WTC11 (cell line): ENCODE measurements around the gene BICC1.

Experiments used
- CREM ChIP-seq: sonication (generic); formaldehyde crosslinking; IDR thresholded peaks from 2 replicates; pipeline ENCODE4 v1.8.1; 2022; ENCODE audit warnings: mild to moderate bottlenecking, missing genetic modification reagents, moderate library complexity
- ELF4 ChIP-seq: sonication (generic); formaldehyde crosslinking; IDR thresholded peaks from 2 replicates; pipeline ENCODE4 v1.8.1; 2022; ENCODE audit warnings: low read depth, mild to moderate bottlenecking, moderate library complexity, missing genetic modification reagents
- SP1 ChIP-seq: sonication (generic); formaldehyde crosslinking; conservative IDR thresholded peaks from 2 replicates; pipeline ENCODE4 v1.8.1; 2022; ENCODE audit warnings: missing genetic modification reagents
- TEAD4 ChIP-seq: sonication (generic); formaldehyde crosslinking; IDR thresholded peaks from 2 replicates; pipeline ENCODE4 v1.8.0; 2022; ENCODE audit warnings: mild to moderate bottlenecking, missing genetic modification reagents
- USF2 ChIP-seq: sonication (generic); formaldehyde crosslinking; IDR thresholded peaks from 2 replicates; pipeline ENCODE4 v1.8.1; 2023; ENCODE audit warnings: mild to moderate bottlenecking, missing genetic modification reagents, moderate library complexity
- ZNF138 ChIP-seq: sonication (generic); formaldehyde crosslinking; conservative IDR thresholded peaks from 2 replicates; pipeline ENCODE4 v1.8.1; 2022; ENCODE audit warnings: mild to moderate bottlenecking, moderate library complexity, missing genetic modification reagents
- ZNF219 ChIP-seq: sonication (generic); formaldehyde crosslinking; IDR thresholded peaks from 2 replicates; pipeline ENCODE4 v1.8.0; 2023; ENCODE audit warnings: missing genetic modification reagents, mild to moderate bottlenecking, borderline replicate concordance
- TF ChIP-seq, protein P1 (sequence below): fragments of 200-600 bp; IDR thresholded peaks from 2 replicates; pipeline ENCODE4 v1.8.0; 2022; ENCODE audit warnings: antibody characterized with exemption
- TF ChIP-seq, protein P2 (sequence below): sonication (generic); formaldehyde crosslinking; conservative IDR thresholded peaks from 2 replicates; pipeline ENCODE4 v1.8.1; 2023; ENCODE audit warnings: mild to moderate bottlenecking, low read depth, missing genetic modification reagents, moderate library complexity
- TF ChIP-seq, protein P3 (sequence below): sonication (generic); formaldehyde crosslinking; IDR thresholded peaks from 2 replicates; pipeline ENCODE4 v1.8.0; 2022; ENCODE audit warnings: mild to moderate bottlenecking, missing genetic modification reagents
- TF ChIP-seq, protein P4 (sequence below): sonication (generic); formaldehyde crosslinking; IDR thresholded peaks from 2 replicates; pipeline ENCODE4 v1.8.0; 2023; ENCODE audit warnings: mild to moderate bottlenecking, missing genetic modification reagents
- TF ChIP-seq, protein P5 (sequence below): sonication (generic); formaldehyde crosslinking; IDR thresholded peaks from 2 replicates; pipeline ENCODE4 v1.8.1; 2022; ENCODE audit warnings: low read depth, mild to moderate bottlenecking, moderate library complexity, missing genetic modification reagents, borderline replicate concordance
- TF ChIP-seq, protein P6 (sequence below): sonication (generic); formaldehyde crosslinking; IDR thresholded peaks from 2 replicates; pipeline ENCODE4 v1.8.0; 2022; ENCODE audit warnings: mild to moderate bottlenecking, missing genetic modification reagents

DNA sequence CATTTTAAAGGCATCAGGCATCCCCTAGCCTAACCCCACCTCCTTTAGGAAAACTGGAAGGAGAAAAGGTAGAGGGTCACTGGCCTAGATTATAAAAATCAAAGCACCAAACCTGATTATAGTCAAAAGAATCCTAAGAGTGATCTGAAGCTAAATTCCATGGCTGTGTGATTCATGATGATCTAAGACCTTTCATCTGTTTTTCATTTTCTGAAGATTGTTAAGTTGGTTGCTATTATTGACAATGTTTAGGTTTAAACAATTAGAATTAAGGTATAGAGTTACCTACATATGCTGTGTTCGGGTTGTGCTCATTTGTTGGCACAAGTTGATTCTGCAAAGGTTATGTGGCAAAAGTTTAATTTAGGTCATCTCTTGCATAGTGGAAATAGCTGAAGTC, 148.7 kb downstream of the BICC1 start:
- TF ChIP-seq ELF4 (CRISPR knock-in tag) = no peak
- TF ChIP-seq, protein P1, sequence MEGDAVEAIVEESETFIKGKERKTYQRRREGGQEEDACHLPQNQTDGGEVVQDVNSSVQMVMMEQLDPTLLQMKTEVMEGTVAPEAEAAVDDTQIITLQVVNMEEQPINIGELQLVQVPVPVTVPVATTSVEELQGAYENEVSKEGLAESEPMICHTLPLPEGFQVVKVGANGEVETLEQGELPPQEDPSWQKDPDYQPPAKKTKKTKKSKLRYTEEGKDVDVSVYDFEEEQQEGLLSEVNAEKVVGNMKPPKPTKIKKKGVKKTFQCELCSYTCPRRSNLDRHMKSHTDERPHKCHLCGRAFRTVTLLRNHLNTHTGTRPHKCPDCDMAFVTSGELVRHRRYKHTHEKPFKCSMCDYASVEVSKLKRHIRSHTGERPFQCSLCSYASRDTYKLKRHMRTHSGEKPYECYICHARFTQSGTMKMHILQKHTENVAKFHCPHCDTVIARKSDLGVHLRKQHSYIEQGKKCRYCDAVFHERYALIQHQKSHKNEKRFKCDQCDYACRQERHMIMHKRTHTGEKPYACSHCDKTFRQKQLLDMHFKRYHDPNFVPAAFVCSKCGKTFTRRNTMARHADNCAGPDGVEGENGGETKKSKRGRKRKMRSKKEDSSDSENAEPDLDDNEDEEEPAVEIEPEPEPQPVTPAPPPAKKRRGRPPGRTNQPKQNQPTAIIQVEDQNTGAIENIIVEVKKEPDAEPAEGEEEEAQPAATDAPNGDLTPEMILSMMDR = no peak
- TF ChIP-seq, protein P2, sequence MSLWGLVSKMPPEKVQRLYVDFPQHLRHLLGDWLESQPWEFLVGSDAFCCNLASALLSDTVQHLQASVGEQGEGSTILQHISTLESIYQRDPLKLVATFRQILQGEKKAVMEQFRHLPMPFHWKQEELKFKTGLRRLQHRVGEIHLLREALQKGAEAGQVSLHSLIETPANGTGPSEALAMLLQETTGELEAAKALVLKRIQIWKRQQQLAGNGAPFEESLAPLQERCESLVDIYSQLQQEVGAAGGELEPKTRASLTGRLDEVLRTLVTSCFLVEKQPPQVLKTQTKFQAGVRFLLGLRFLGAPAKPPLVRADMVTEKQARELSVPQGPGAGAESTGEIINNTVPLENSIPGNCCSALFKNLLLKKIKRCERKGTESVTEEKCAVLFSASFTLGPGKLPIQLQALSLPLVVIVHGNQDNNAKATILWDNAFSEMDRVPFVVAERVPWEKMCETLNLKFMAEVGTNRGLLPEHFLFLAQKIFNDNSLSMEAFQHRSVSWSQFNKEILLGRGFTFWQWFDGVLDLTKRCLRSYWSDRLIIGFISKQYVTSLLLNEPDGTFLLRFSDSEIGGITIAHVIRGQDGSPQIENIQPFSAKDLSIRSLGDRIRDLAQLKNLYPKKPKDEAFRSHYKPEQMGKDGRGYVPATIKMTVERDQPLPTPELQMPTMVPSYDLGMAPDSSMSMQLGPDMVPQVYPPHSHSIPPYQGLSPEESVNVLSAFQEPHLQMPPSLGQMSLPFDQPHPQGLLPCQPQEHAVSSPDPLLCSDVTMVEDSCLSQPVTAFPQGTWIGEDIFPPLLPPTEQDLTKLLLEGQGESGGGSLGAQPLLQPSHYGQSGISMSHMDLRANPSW = no peak
- TF ChIP-seq SP1 (CRISPR knock-in tag) = no peak
- no peak for TF ChIP-seq ZNF138
- TF ChIP-seq, protein P3, sequence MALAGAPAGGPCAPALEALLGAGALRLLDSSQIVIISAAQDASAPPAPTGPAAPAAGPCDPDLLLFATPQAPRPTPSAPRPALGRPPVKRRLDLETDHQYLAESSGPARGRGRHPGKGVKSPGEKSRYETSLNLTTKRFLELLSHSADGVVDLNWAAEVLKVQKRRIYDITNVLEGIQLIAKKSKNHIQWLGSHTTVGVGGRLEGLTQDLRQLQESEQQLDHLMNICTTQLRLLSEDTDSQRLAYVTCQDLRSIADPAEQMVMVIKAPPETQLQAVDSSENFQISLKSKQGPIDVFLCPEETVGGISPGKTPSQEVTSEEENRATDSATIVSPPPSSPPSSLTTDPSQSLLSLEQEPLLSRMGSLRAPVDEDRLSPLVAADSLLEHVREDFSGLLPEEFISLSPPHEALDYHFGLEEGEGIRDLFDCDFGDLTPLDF (CRISPR knock-in tag) = no peak
- TF ChIP-seq CREM (CRISPR knock-in tag) = no peak
- no peak for TF ChIP-seq ZNF219 (CRISPR knock-in tag)
- TF ChIP-seq USF2 (CRISPR knock-in tag) = no peak
- TF ChIP-seq, protein P4, sequence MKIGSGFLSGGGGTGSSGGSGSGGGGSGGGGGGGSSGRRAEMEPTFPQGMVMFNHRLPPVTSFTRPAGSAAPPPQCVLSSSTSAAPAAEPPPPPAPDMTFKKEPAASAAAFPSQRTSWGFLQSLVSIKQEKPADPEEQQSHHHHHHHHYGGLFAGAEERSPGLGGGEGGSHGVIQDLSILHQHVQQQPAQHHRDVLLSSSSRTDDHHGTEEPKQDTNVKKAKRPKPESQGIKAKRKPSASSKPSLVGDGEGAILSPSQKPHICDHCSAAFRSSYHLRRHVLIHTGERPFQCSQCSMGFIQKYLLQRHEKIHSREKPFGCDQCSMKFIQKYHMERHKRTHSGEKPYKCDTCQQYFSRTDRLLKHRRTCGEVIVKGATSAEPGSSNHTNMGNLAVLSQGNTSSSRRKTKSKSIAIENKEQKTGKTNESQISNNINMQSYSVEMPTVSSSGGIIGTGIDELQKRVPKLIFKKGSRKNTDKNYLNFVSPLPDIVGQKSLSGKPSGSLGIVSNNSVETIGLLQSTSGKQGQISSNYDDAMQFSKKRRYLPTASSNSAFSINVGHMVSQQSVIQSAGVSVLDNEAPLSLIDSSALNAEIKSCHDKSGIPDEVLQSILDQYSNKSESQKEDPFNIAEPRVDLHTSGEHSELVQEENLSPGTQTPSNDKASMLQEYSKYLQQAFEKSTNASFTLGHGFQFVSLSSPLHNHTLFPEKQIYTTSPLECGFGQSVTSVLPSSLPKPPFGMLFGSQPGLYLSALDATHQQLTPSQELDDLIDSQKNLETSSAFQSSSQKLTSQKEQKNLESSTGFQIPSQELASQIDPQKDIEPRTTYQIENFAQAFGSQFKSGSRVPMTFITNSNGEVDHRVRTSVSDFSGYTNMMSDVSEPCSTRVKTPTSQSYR (CRISPR knock-in tag) = no peak
- TF ChIP-seq TEAD4 = no peak
- TF ChIP-seq, protein P5, sequence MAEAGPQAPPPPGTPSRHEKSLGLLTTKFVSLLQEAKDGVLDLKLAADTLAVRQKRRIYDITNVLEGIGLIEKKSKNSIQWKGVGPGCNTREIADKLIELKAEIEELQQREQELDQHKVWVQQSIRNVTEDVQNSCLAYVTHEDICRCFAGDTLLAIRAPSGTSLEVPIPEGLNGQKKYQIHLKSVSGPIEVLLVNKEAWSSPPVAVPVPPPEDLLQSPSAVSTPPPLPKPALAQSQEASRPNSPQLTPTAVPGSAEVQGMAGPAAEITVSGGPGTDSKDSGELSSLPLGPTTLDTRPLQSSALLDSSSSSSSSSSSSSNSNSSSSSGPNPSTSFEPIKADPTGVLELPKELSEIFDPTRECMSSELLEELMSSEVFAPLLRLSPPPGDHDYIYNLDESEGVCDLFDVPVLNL (CRISPR knock-in tag) = no peak
- TF ChIP-seq, protein P6, sequence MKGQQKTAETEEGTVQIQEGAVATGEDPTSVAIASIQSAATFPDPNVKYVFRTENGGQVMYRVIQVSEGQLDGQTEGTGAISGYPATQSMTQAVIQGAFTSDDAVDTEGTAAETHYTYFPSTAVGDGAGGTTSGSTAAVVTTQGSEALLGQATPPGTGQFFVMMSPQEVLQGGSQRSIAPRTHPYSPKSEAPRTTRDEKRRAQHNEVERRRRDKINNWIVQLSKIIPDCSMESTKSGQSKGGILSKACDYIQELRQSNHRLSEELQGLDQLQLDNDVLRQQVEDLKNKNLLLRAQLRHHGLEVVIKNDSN = no peak
